GM21390 (cell line): ENCODE results near the gene CACHD1.

Experiments
- ATAC-seq: cut with Tn5 transposase; IDR thresholded peaks from one replicate; pipeline ENCODE4 v1.9.1; 2021; ENCODE audit not compliant: unreplicated experiment

CACHD1 gene

GRCh38 chr1:64546013-64546412, 76.1 kb downstream of the CACHD1 start:
- ATAC-seq = no peak

DNA sequence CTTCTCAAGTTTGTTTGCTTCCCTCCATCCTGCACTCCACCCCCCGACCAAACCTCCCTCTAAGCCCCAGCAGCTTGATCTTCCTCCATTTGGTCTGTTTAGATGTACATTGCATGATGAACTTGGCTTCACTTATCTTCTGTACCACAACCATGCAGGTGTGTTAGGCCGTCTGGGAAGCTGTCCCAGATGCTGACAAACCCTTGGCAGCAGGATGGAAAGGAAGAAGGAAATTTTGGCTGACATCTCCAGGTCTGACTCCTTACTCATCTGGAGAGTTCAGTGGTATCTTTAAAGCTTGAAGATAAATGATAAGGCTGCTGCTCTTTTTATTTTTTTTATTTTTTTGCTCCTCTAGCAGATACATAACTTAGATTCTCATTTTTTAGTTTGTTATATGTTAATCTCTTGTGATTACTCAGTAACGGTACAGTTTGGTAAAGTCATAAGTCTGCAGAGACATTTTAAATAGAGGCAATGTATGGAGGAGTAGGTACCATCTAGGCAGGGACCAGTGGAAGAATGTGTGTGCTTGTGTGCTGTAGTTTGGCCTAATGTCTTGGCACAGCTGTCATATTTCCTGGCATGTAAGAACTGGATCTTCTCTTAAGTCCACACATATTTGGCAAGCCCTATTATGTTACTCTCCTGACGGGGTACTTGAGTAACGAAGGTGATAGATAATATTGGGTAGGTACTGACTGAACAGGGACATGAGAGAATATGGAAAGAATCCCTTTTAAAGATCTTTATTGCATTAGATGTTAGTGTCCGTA, 79.7 kb downstream of the CACHD1 start:
- no peak for ATAC-seq

- ATAC-seq = no peak
These were observed 80.6 kb downstream of the CACHD1 start for GRCh38 chr1:64550510-64550909.

DNA sequence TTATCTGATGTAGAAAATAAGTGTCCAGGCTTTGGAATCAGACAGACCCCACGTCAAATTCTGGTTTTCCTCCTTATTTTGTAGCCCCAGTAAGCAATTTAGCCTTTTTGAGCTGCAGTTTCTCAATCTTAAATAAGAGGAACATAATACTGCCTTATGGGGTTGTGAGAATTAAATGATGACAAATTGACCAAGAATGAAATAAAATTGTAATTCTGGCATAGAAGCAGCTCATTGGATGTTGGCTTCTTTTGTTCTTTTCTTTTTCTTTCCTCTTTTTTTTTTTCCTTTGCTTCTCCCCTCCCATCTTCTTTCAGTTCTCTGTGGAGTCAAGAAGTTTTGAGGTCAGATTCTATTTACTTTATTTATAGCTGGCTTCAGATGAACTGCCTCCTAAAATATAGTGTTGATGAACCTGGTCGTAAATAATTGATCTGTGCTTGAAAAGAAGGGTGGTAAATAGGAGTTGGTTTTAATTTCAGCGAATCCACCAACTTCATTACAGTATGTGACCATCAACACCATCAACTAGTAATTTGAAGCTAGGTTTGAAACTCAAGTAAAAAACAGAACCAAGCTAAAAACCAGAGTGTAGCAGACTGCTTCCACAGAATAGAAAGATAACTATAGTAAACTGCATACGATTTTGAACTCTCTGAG, 81.1 kb downstream of the CACHD1 start:
- ATAC-seq = no peak

DNA sequence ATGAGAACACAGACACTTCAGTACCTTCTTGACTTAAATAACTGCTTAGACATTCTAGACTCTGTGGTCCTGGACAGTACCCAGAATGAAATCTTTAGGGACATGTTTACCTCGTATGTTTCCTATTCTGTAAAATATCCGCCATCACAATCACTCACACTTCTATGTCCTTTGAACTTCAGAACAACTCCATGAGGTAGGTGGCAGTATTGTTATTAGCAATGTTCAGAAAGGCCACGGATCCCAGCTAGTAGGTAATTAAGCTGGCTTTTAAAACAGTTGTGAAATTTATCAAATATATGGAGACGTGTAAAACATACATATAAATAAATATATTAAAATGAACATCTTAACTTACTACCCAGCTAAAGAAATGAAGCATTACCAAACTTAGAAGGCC, 83.4 kb downstream of the CACHD1 start:
- ATAC-seq = no peak

DNA sequence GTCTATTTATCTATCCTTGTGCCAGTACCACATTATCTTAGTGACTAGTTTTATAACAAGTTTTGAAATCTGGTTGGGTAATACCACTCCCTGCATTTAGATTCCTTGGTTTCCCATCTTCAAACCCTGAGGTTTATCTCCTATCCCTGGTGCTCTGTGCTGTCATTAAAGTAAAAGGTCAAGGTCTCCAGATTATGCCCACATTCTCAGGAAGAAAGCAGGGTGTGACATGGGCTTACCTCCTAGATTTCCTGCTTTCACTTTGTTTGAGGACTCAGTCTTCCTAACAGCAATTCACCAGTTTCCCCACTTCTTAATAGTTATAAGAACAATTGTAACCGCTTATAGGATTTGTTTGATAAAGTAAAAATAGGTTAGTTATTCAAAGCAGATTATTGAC, 86.0 kb downstream of the CACHD1 start:
- ATAC-seq = no peak

DNA sequence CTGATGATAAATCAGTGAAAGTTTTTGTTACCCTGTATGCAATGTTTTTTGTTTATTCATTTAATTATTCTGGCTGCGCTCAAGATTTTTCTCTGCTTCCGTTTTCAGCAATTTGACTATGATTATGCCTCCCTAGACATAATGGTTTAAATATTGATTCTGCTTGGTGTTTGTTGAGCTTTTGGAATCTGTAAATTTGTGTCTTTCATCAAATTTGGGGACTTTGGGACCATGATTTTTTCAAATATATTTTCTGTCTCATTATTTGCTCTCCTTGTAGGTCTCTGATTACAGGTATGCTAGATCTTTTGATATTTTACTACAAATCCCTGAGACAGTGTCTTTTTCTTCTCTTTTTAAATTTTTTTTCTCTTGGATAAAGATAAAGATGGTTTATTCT, 92.1 kb downstream of the CACHD1 start:
- ATAC-seq = no peak

DNA sequence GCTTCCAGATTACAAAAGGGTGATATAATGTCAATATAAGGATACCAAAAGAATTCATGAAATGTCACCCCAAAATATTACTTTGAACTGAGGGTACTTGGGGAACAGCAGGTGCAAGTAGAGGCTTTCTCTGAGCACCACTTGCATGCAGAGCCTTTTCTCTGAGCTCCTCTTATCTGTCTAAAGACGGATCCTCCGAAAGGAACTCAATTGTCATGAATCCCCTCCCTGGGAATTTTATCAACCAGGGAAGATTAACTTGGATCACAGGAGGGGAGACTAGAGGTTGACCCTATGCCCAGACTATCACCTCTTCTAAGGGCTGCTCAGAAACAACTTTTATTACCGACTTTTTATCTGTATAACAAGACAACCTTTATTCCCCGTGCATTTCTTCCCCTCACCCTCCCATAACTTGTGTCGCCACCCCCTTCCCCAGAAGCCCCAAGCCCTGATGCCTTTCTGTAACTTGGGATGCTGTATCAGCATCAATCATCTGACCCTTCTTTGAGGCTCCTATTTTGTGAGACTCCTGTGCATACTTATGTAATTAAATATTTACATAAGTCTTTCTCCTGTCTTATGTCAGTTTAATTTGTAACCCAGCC, 94.1 kb downstream of the CACHD1 start:
- ATAC-seq = no peak

GRCh38 chr1:64564891-64565290, 95.0 kb downstream of the CACHD1 start:
- ATAC-seq = no peak

DNA sequence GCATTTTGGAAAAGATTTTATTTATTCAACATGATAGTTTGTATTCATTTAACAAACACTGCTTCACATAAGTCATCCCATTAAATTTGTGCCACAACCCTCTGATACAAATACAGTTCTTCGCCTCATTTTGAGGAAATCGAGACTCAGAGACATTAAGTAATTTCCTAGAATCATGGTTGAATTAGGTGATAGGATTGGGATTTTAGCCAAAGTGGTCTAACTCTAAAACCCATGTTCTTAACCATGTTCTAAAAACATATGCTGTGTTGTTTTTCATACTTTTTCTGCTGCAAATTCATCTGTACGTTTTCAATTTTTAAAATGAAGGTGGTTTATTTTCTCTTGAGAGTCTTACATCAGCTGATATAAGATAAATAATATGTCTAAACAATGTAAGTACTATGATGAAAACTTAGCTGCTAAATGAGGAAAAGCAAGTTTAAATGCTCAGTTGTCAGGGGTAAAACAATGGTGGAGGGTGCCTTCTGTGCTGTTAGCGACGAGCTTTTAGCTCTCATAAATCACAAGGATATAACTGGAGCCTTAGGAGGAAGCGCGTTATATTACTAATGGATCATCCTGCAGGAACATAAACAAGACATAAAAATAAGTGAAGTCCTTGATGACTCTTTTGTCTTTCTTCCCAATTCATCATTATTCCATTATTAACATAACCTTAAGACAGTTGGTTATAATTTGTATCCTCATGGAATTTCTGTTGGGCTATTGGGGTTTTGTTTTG, 97.7 kb downstream of the CACHD1 start:
- no peak for ATAC-seq

GRCh38 chr1:64568171-64568450, 98.2 kb downstream of the CACHD1 start:
- no peak for ATAC-seq

DNA sequence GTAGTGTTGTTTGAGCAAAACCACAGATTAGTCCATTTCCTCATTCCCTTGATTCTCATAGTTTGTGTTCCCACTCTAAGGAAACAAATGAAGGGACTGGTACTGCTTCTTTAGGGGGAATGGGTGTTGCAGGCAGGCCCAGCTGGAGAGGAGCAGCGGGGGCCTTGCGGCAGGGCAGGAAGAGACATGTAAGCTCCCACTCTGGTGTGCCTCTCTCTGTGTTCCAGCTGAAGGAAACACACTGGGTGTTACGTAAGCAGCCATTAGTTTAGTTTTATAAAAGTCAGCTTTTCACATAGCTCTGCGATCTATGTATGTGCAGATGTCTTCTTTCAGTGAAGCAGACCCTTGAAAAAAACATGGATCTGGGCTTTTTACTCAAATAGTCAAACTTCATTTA, 99.5 kb downstream of the CACHD1 start:
- ATAC-seq = no peak

DNA sequence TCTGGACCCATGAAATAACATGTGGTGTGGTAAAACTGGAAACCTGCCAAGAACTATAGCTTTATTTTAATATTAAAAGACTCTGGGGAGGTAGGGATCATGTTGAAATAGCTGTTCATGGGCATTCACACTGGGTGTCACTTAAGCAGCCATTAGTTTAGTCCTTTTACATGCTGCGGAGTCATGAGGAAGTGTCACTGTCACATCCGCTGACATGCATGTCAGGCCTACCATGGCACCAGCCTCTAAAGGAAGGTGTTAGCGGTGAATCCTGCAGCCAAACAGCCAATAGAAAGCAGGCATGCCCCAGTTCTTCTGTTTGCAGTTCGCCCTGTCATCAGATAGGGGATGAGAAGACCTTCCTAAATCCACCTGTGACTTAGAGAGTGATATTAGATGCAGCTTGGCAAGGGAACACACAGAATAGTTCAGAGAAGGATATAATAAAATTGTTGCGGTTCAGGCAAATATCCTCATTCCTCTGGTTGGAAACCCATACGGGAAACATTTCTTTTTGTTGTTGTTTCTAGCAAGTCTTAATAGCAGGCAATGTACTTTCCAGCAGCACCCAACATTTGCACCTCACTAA, 100.4 kb downstream of the CACHD1 start:
- ATAC-seq = no peak

DNA sequence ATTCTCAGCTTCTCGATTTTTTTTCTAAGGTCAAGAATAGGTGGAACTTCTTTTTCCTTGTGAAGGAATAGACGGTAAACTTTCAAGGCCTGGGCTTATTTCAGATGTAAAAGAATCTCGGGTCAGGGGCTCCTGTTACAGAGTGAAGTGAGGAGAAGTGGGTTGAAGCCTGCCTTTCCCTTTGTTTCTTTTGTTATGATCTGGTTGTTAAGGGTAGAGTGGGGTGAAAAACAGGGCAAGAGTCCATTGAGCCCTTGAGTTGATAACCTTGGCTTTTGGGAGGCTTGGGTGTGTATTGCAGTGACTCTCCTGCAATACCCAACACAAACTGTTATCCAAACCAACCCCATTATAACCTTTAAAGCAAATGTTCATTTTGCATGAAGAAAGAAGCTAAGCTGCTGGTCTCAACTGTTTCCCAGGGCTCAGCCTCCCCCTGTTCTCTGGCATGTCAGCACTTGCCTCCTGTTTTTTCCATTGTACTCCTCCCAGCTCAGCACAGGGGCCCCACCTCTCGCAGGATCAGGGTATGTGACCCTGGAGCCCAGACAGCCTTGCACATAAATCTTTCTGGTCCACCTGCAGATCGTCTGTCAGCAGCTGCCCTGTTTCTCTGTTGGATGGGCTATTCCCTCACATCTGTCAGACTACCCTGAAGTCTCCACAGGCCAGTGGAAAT, 102.4 kb downstream of the CACHD1 start:
- ATAC-seq = no peak

GRCh38 chr1:64574301-64574700, 104.4 kb downstream of the CACHD1 start:
- no peak for ATAC-seq

DNA sequence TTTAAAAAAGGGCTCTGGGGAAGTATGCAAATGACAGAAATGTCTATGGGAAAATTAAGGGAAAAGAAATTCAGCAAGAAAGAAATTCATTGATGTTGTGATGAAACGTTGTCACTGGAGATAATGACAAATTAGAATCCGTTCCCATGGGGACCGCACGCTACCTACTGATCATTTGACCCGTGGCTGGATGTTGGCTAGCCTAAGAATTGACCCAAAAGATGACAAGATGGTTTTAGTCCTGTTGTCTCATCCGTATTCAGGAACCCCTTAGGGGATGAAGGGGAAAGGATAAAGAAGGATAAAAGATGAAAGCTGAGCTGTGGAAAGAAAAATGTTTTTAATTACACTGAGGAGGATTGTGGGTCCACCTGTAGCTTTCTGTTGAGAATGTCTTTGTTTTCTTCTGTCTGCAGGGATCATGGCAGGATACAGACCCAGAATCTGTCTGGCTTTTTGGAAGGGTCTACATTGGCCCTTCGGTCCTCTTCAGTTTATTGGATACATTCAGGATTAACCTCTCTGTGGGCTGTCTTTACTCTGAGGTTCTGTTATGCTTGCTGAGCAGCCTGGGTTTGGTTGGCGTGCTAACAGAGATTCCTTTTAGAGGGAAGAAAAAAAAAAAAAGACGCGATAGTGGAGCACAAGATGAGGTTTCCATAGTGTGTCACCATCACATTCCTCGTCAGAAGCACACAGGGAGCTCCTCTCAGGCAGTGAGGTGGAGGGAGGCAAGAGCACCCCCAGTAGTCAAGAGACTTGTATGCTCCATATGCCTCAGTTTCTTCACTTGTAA, 106.2 kb downstream of the CACHD1 start:
- no peak for ATAC-seq

- no peak for ATAC-seq
These were observed 108.5 kb downstream of the CACHD1 start for GRCh38 chr1:64578270-64578973.

GRCh38 chr1:64579767-64580166, 109.8 kb downstream of the CACHD1 start:
- ATAC-seq = no peak

- no peak for ATAC-seq
These were observed 111.4 kb downstream of the CACHD1 start for GRCh38 chr1:64581135-64581842.
